Breast epithelium (tissue), 3 donors: ENCODE results near the gene GLE1.

Experiments
- CTCF ChIP-seq, 3 donors: fragments of 450-650 bp; IDR thresholded peaks; one replicate each; pipeline ENCODE4 v1.5.1; 2016 to 2017; ENCODE audit warnings: antibody characterized with exemption in 3 of 3, mild to moderate bottlenecking in 3 of 3, moderate library complexity in 3 of 3
- POLR2A ChIP-seq: fragments of 450-650 bp; IDR thresholded peaks from one replicate; pipeline ENCODE4 v1.6.1; 2016; ENCODE audit warnings: antibody characterized with exemption, mild to moderate bottlenecking, moderate library complexity

DNA sequence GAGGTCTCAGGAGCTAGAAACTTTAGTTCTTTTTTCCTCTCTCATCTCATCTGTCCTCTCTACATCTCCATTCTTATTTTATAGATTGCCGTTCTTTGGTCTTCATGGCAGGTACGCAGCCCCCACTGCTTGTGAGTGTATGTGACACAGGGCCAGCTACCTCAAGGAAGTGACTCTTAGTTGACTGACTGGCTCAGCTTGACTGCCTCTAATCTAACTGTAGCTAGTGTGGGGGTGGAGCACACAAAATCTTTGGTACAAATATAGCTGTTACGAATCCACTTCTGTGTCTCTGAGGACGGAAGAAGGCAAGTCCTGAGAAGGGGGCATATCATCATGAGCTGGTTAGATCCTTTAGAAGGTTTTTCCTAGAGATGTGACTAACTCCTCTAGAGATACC, 28.1 kb downstream of the GLE1 start:
- TF ChIP-seq CTCF (IDR thresholded peaks at IDR 0.05) (no peak), POLR2A (no peak)
